IMR-90 (cell line): ENCODE results near the gene EVPL. TPM values are rescaled to one million over a fixed set of nuclear protein-coding genes. Genes with fewer than 3 reads are reported as not detected.

Source experiments
- ATAC-seq: fragments of 200-7000 bp; cut with Tn5 transposase; 2 replicates; pipeline ENCODE4 v1.9.1; 2020; ENCODE audit warnings: low read depth, mild to moderate bottlenecking, moderate library complexity
- BruUV-seq: library from RNA; stranded (reverse); fragments of 400-500 nt; replicated peaks from 2 replicates; lab custom pipeline; 2021; lab: Mats Ljungman, UMichigan
- CTCF ChIA-PET: fragments of 300-600 bp; formaldehyde crosslinking; extraction: SDS; loops from one replicate; lab custom pipeline; 2021; ENCODE audit warnings: antibody characterized with exemption; lab: Yijun Ruan, JAX
- POLR2A ChIA-PET: fragments of 300-600 bp; sonication (Branson Sonifier 250); formaldehyde crosslinking; loops from one replicate; lab custom pipeline; 2022; ENCODE audit warnings: antibody characterized with exemption; ENCODE audit not compliant: unreplicated experiment; lab: Charles Lee
- DNase-seq: peaks from one replicate; pipeline ENCODE4 v3.0.0; 2013
- H2AFZ ChIP-seq: replicated peaks from 2 replicates; pipeline ENCODE3; 2013; ENCODE audit warnings: low read length, mild to moderate bottlenecking; ENCODE audit not compliant: poor library complexity
- H2AK5ac ChIP-seq: 2 replicates; pipeline ENCODE4 v1.6.1; 2013; ENCODE audit warnings: low read depth, low read length, inconsistent platforms
- H2AK9ac ChIP-seq: replicated peaks from 2 replicates; pipeline ENCODE3; 2013; ENCODE audit warnings: mild to moderate bottlenecking, low read depth, low read length, moderate library complexity; ENCODE audit not compliant: poor library complexity
- H2BK120ac ChIP-seq: 2 replicates; pipeline ENCODE4 v1.6.1; 2013; ENCODE audit warnings: low read depth, low read length, inconsistent platforms
- H2BK15ac ChIP-seq: 3 replicates; pipeline ENCODE4 v1.6.1; 2013; ENCODE audit warnings: low read depth, low read length, inconsistent platforms
- H2BK20ac ChIP-seq: 2 replicates; pipeline ENCODE4 v1.6.1; 2013; ENCODE audit warnings: low read depth, mild to moderate bottlenecking, inconsistent platforms, low read length, moderate library complexity
- H2BK5ac ChIP-seq: 2 replicates; pipeline ENCODE4 v1.6.1; 2013; ENCODE audit warnings: mild to moderate bottlenecking, low read depth, low read length, inconsistent platforms; ENCODE audit not compliant: poor library complexity, severe bottlenecking
- H3K14ac ChIP-seq: replicated peaks from 2 replicates; pipeline ENCODE4 v1.6.1; 2013; ENCODE audit warnings: low read depth, low read length, inconsistent platforms
- H3K18ac ChIP-seq: 2 replicates; pipeline ENCODE4 v1.6.1; 2013; ENCODE audit warnings: low read depth, low read length, control low read depth
- H3K23ac ChIP-seq: 2 replicates; pipeline ENCODE4 v1.6.1; 2013; ENCODE audit warnings: low read depth, low read length, inconsistent platforms
- H3K27ac ChIP-seq: 2 replicates; pipeline ENCODE4 v1.5.1; 2013; ENCODE audit warnings: mild to moderate bottlenecking, control low read depth, low read length; ENCODE audit not compliant: insufficient read depth
- H3K27me3 ChIP-seq: 2 replicates; pipeline ENCODE4 v1.6.1; 2013; ENCODE audit warnings: low read length; ENCODE audit not compliant: control insufficient read depth, insufficient read depth
- H3K36me3 ChIP-seq: 2 replicates; pipeline ENCODE4 v1.6.1; 2013; ENCODE audit warnings: low read length, mixed read lengths; ENCODE audit not compliant: control insufficient read depth, insufficient read depth
- H3K4ac ChIP-seq: 2 replicates; pipeline ENCODE4 v1.6.1; 2013; ENCODE audit warnings: low read depth, low read length, inconsistent platforms
- H3K4me1 ChIP-seq: 2 replicates; pipeline ENCODE4 v1.6.1; 2013; ENCODE audit warnings: low read length, mixed read lengths; ENCODE audit not compliant: control insufficient read depth, insufficient read depth
- H3K4me2 ChIP-seq: 2 replicates; pipeline ENCODE4 v1.6.1; 2013; ENCODE audit warnings: low read depth, mild to moderate bottlenecking, control low read depth, low read length, moderate library complexity
- H3K4me3 ChIP-seq: 2 replicates; pipeline ENCODE4 v1.5.1; 2013; ENCODE audit warnings: low read depth, mild to moderate bottlenecking, control low read depth, low read length, moderate library complexity; ENCODE audit not compliant: insufficient read depth
- H3K56ac ChIP-seq: 2 replicates; pipeline ENCODE4 v1.6.1; 2013; ENCODE audit warnings: low read length, inconsistent platforms; ENCODE audit not compliant: insufficient read depth; ENCODE audit errors: extremely low read depth
- H3K79me1 ChIP-seq, 2 experiments: 2 replicates each; pipeline ENCODE4 v1.6.1; 2013; ENCODE audit warnings: low read length in 2 of 2, inconsistent platforms in 1 of 2, low read depth in 1 of 2
- H3K9ac ChIP-seq: 2 replicates; pipeline ENCODE4 v1.6.1; 2013; ENCODE audit warnings: low read depth, low read length, control low read depth
- H3K9me1 ChIP-seq: 2 replicates; pipeline ENCODE4 v1.6.1; 2013; ENCODE audit warnings: low read length, inconsistent platforms; ENCODE audit not compliant: insufficient read depth
- H3K9me3 ChIP-seq: 2 replicates; pipeline ENCODE4 v1.6.1; 2013; ENCODE audit warnings: low read length; ENCODE audit not compliant: control insufficient read depth, insufficient read depth
- H4K20me1 ChIP-seq: 2 replicates; pipeline ENCODE4 v1.6.1; 2013; ENCODE audit warnings: low read length, inconsistent platforms; ENCODE audit not compliant: insufficient read depth
- H4K5ac ChIP-seq: 2 replicates; pipeline ENCODE4 v1.6.1; 2013; ENCODE audit warnings: mild to moderate bottlenecking, low read depth, low read length, control low read depth
- H4K8ac ChIP-seq, 2 experiments: 2 replicates each; pipeline ENCODE4 v1.6.1; 2013; ENCODE audit warnings: low read depth in 2 of 2, low read length in 2 of 2, control low read depth in 1 of 2, inconsistent platforms in 1 of 2
- H4K91ac ChIP-seq: 2 replicates; pipeline ENCODE4 v1.6.1; 2013; ENCODE audit warnings: low read depth, low read length, inconsistent platforms; ENCODE audit not compliant: insufficient read depth
- CEBPB ChIP-seq: IDR thresholded peaks from 2 replicates; pipeline ENCODE4 v1.6.1; 2012; ENCODE audit warnings: low read depth, low read length, improper control_type of control experiment
- CTCF ChIP-seq: conservative IDR thresholded peaks from 2 replicates; pipeline ENCODE4 v1.5.1; 2012; ENCODE audit warnings: mild to moderate bottlenecking, low read depth, low read length, improper control_type of control experiment
- RAD21 ChIP-seq: IDR thresholded peaks from 2 replicates; pipeline ENCODE4 v1.6.1; 2012; ENCODE audit warnings: low read length, improper control_type of control experiment
- RCOR1 ChIP-seq: IDR thresholded peaks from 2 replicates; pipeline ENCODE4 v1.6.1; 2012; ENCODE audit warnings: mild to moderate bottlenecking, low read length, improper control_type of control experiment; ENCODE audit not compliant: insufficient replicate concordance
- WGBS, 2 experiments: methylation state at CpG; one replicate each; pipeline versions ENCODE4 v1.1.5 to v1.1.7; 2013; ENCODE audit warnings: missing lambda C conversion rate in 2 of 2; ENCODE audit not compliant: insufficient read length in 1 of 2; ENCODE audit errors: extremely low coverage in 2 of 2; 5-methylcytosine and 5-hydroxymethylcytosine counted together
- dilution Hi-C: fragments of 300-500 bp; cut with HindIII; formaldehyde crosslinking; loops from one replicate; pipeline ENCODE4 v1.14.3; 2018; ENCODE audit warnings: low sequenced_read_pairs; ENCODE audit not compliant: unreplicated experiment
- in situ Hi-C: fragments of 300-500 bp; cut with MboI; formaldehyde crosslinking; loops from 3 replicates; pipeline ENCODE4 v1.14.3; 2019; ENCODE audit warnings: low sequenced_read_pairs, inconsistent platforms, mixed read lengths
- intact Hi-C: fragments of 100-400 bp; cut with micrococcal nuclease; formaldehyde crosslinking; loops from 2 replicates; pipeline ENCODE4 v1.10.0; 2022
- polyA plus RNA-seq, 3 experiments: library from polyadenylated mRNA; depleted of rRNA; stranded (reverse); fragments of >200 nt; gene quantifications; 2 replicates each; pipeline ENCODE4 v1.2.3, GENCODE V29; 2012; ENCODE audit warnings: low replicate concordance in 1 of 3
- total RNA-seq: library from RNA; depleted of rRNA; stranded (reverse); fragments of >200 nt; gene quantifications from 2 replicates; pipeline ENCODE4 v1.2.3, GENCODE V29; 2012

Gene EVPL
- total and polyA plus RNA-seq, 2 of the 4 experiments (the other 2 are of a cell fraction): not detected

GRCh38 chr17:76034428-76035350 lies 7.6 kb upstream of the EVPL start (continued):
- TF ChIP-seq CTCF (no peak), RCOR1 (no peak)

- H4K8ac ChIP-seq: no peak overlapping the region
Measured at GRCh38 chr17:76033139-76033538, 6.0 kb upstream of the EVPL start.

More at GRCh38 chr17:76033139-76033538, 6.0 kb upstream of the EVPL start:
- H3K23ac ChIP-seq: no peak overlapping the region
- intact Hi-C loops: no loop called here
- H3K36me3 ChIP-seq: peaks cover 3% of the 10 kb centered on the region; the same call in 1 of the 2 replicates
- H3K4me1 ChIP-seq: peaks cover 2% of the 10 kb centered on the region; the same call in 1 of the 2 replicates
- H2BK15ac ChIP-seq: no peak overlapping the region
- H2BK120ac ChIP-seq: no peak overlapping the region
- no TSS peak for BruUV-seq
- no peak overlapping the region for H3K4me2 ChIP-seq
- H3K18ac ChIP-seq: no peak overlapping the region
- H2BK20ac ChIP-seq: no peak overlapping the region
- WGBS, 2 experiments: 93% methylated on average over 3 of the region's 6 CpGs; no CpG with 5 or more reads in 1 of the 2 experiments
- TF ChIP-seq RAD21 (no peak), CEBPB (no peak)
- no peak overlapping the region for H4K91ac ChIP-seq
- DNase-seq (no peak), ATAC-seq (no peak)
- in situ Hi-C loops: no loop called here
- no peaks in the 10 kb centered on the region for H3K9me3 ChIP-seq
- H2AFZ ChIP-seq: no peak overlapping the region
- no peak overlapping the region for H2AK5ac ChIP-seq
- CTCF ChIA-PET: no interaction called here
- H3K27ac ChIP-seq: no peak overlapping the region
- H2BK5ac ChIP-seq: no peak overlapping the region
- no peaks in the 10 kb centered on the region for H4K20me1 ChIP-seq
- H3K4ac ChIP-seq: no peak overlapping the region
- H2AK9ac ChIP-seq: no peak overlapping the region
- dilution Hi-C loops: no loop called here
- no peak overlapping the region for H4K5ac ChIP-seq
- H3K27me3 ChIP-seq: no peaks in the 10 kb centered on the region
- no peaks in the 10 kb centered on the region for H3K79me1 ChIP-seq
- H3K4me3 ChIP-seq: no peak overlapping the region
- no peak overlapping the region for H3K14ac ChIP-seq
- no peak overlapping the region for H3K9ac ChIP-seq
- H3K9me1 ChIP-seq: no peaks in the 10 kb centered on the region; the same call in 1 of the 2 replicates
- no peak overlapping the region for H3K56ac ChIP-seq
- POLR2A ChIA-PET: no interaction called here
